ENCODE results near the gene TCN1. TPM values are rescaled to one million over a fixed set of nuclear protein-coding genes. Genes with fewer than 3 reads are reported as not detected.
"Not testable (repeated sequence)": the region's sequence is repeated elsewhere in the genome, so short reads cannot be mapped to it uniquely, and the experiment has no call there.

The TCN1 gene
- total RNA-seq, 1 experiment from 2014 or later = not detected

GRCh38 chr11:59857439-59858434, 8.6 kb downstream of the TCN1 start:
- CTCF ChIA-PET = no interaction called here

GRCh38 chr11:59854871-59855270, 11.4 kb downstream of the TCN1 start:
- Histone ChIP-seq H3K27ac (ENCODE audit: low read depth, low read length, poor library complexity, severe bottlenecking) (no peak overlapping the region), H3K9me3 (ENCODE audit: low read depth, low read length, poor library complexity, severe bottlenecking) (no peaks in the 10 kb centered on the region), H3K4me3 (ENCODE audit: low read depth, low read length, poor library complexity, severe bottlenecking) (no peak overlapping the region), H3K36me3 (ENCODE audit: insufficient read depth, low read length, poor library complexity, severe bottlenecking) (no peaks in the 10 kb centered on the region), H3K4me1 (ENCODE audit: insufficient read depth, low read length, poor library complexity, severe bottlenecking) (peaks cover 9% of the 10 kb centered on the region), H3K27me3 (replicated peaks; ENCODE audit: insufficient read depth, low read depth, low read length, poor library complexity) (no peaks in the 10 kb centered on the region)
- no peak for DNase-seq (ENCODE audit: low spot score)
- TF ChIP-seq EZH2 (IDR thresholded peaks at IDR 0.05; ENCODE audit: borderline replicate concordance, low read depth, low read length, poor library complexity, severe bottlenecking) = no peak
- TF ChIP-seq CTCF (conservative IDR thresholded peaks at IDR 0.05; ENCODE audit: low read depth, low read length) = no peak
- intact Hi-C loops (cut with micrococcal nuclease; ENCODE audit: unreplicated experiment) = no loop called here
- BruUV-seq (replicated peaks) = no TSS peak
- POLR2A ChIA-PET (ENCODE audit: low non-redundant PET) = no interaction called here
- CTCF ChIA-PET = no interaction called here

More at GRCh38 chr11:59857439-59858434, 8.6 kb downstream of the TCN1 start:
- Histone ChIP-seq H3K27ac (ENCODE audit: low read depth, low read length, poor library complexity, severe bottlenecking) (no peak overlapping the region), H3K4me1 (ENCODE audit: insufficient read depth, low read length, poor library complexity, severe bottlenecking) (peaks cover 9% of the 10 kb centered on the region), H3K36me3 (ENCODE audit: insufficient read depth, low read length, poor library complexity, severe bottlenecking) (no peaks in the 10 kb centered on the region), H3K4me3 (ENCODE audit: low read depth, low read length, poor library complexity, severe bottlenecking) (no peak overlapping the region), H3K27me3 (replicated peaks; ENCODE audit: insufficient read depth, low read depth, low read length, poor library complexity) (no peaks in the 10 kb centered on the region), H3K9me3 (ENCODE audit: low read depth, low read length, poor library complexity, severe bottlenecking) (no peaks in the 10 kb centered on the region)
- TF ChIP-seq EZH2 (IDR thresholded peaks at IDR 0.05; ENCODE audit: borderline replicate concordance, low read depth, low read length, poor library complexity, severe bottlenecking) (no peak), CTCF (conservative IDR thresholded peaks at IDR 0.05; ENCODE audit: low read depth, low read length) (no peak)
- no TSS peak for BruUV-seq (replicated peaks)
- DNase-seq (ENCODE audit: low spot score) = peak; percentile 72
- intact Hi-C loops (cut with micrococcal nuclease; ENCODE audit: unreplicated experiment) = no loop called here
- POLR2A ChIA-PET (ENCODE audit: low non-redundant PET) = no interaction called here

- H3K4me3 ChIP-seq (ENCODE audit: low read depth, low read length, poor library complexity, severe bottlenecking); DNase-seq (ENCODE audit: low spot score); H3K4me1 ChIP-seq (ENCODE audit: insufficient read depth, low read length, poor library complexity, severe bottlenecking); CTCF ChIA-PET; POLR2A ChIA-PET (ENCODE audit: low non-redundant PET); intact Hi-C loops (cut with micrococcal nuclease; ENCODE audit: unreplicated experiment); H3K36me3 ChIP-seq (ENCODE audit: insufficient read depth, low read length, poor library complexity, severe bottlenecking); H3K27me3 ChIP-seq (replicated peaks; ENCODE audit: insufficient read depth, low read depth, low read length, poor library complexity); BruUV-seq (replicated peaks); H3K27ac ChIP-seq (ENCODE audit: low read depth, low read length, poor library complexity, severe bottlenecking); H3K9me3 ChIP-seq (ENCODE audit: low read depth, low read length, poor library complexity, severe bottlenecking): not testable (repeated sequence)
Observed at GRCh38 chr11:59851416-59851815, 14.9 kb downstream of the TCN1 start.

GRCh38 chr11:59849551-59849950, 16.7 kb downstream of the TCN1 start:
- H3K9me3 ChIP-seq (ENCODE audit: low read depth, low read length, poor library complexity, severe bottlenecking); intact Hi-C loops (cut with micrococcal nuclease; ENCODE audit: unreplicated experiment); H3K36me3 ChIP-seq (ENCODE audit: insufficient read depth, low read length, poor library complexity, severe bottlenecking); POLR2A ChIA-PET (ENCODE audit: low non-redundant PET); DNase-seq (ENCODE audit: low spot score); H3K27ac ChIP-seq (ENCODE audit: low read depth, low read length, poor library complexity, severe bottlenecking); H3K27me3 ChIP-seq (replicated peaks; ENCODE audit: insufficient read depth, low read depth, low read length, poor library complexity); H3K4me1 ChIP-seq (ENCODE audit: insufficient read depth, low read length, poor library complexity, severe bottlenecking); BruUV-seq (replicated peaks); CTCF ChIA-PET; H3K4me3 ChIP-seq (ENCODE audit: low read depth, low read length, poor library complexity, severe bottlenecking): not testable (repeated sequence)
